SHP77 (cell line): ENCODE measurements around the gene GRIA3.

ENCODE experiments used
- DNase-seq, 2 experiments: peaks; one replicate each; lab custom pipeline; 2025; lab: John Stamatoyannopoulos, UW

The GRIA3 gene

DNA sequence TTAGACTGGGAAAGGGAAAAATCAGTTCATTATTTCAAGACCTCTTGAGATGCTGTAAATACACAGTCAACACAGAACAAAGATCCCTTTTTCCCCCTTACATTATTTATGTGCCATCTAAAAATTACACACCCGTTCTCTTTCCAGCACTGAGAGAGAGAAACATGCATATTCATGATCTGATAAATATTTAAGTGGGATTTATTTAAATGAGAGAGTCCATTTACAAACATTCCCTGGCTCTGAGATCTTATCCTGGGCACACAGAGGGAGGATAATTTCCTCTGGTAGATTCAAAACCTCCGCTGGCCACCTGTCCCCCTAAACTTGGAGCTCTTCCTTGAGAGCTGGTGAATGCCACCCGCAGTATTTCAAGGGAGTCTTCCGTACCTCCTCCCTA is 88.6 kb downstream of the GRIA3 start:
- DNase-seq, result no peak

- DNase-seq, result no peak
These were observed 90.7 kb downstream of the GRIA3 start for GRCh38 chrX:123274796-123275195.

GRCh38 chrX:123277347-123277746 is 93.3 kb downstream of the GRIA3 start:
- no peak for DNase-seq

- DNase-seq, result no peak
These were observed 93.7 kb downstream of the GRIA3 start for GRCh38 chrX:123277821-123278220.

GRCh38 chrX:123282241-123282640 is 98.2 kb downstream of the GRIA3 start:
- no peak for DNase-seq

- peak in 1 of 2 experiments; percentile 34 for DNase-seq
These were observed 99.3 kb downstream of the GRIA3 start for GRCh38 chrX:123283407-123283806.

DNA sequence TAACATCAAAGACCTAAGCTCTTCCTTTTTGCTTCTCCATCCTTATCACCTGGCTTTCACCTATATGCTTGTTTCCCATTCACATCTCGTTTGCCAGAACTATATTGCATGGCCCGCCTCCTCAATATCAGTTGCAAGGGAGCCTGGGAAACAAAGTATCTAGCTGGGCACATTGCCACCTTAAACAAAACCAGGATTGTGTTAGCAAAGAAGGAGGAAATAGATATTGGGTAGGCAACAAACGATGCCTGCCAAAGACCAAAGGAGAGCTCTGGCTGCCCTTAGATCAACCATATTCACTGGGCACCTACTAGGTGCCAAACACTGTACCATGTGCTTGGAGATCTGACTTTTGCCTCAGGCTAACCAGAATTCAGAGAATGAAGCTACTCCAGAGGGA is 107.5 kb downstream of the GRIA3 start:
- DNase-seq, result no peak

DNA sequence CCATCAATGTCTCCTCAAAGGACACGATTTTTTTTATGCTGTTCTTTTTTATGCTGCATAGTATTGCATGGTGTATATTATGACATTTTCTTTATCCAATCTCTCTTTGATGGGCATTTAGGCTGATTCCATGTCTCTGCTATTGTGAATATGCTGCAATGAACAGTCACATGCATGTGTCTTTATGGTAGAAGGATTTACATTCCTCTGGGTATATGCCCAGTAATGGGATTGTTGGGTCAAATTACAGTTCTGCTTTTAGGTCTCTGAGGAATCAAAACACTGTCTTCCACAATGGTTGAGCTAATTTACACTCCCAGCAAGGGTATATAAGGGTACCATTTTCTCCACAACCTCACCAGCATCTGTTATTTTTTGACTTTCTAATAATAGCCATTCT is 113.9 kb downstream of the GRIA3 start:
- DNase-seq, result no peak

GRCh38 chrX:123303429-123303828 is 119.4 kb downstream of the GRIA3 start:
- no peak for DNase-seq

DNA sequence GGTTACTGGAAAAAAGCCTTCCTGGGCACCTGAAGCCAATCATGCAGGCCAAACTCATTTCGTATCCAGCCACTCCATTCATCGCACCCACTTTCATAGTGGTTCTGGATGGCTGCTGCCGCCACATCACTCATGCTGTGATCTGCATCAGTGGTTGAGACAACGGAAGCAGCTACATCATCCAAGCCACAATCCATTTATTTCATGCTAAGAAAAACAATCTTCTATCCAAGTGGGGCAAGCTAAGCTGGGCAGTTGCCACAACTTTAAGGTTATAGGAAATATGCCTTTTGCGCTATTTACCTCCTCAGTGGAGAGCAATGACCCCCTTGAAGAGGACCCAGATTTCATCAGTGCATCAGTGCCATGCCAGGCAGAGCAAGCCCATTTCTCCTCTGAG is 124.6 kb downstream of the GRIA3 start:
- DNase-seq, result no peak

GRCh38 chrX:123310112-123310511 is 126.0 kb downstream of the GRIA3 start:
- no peak for DNase-seq

DNA sequence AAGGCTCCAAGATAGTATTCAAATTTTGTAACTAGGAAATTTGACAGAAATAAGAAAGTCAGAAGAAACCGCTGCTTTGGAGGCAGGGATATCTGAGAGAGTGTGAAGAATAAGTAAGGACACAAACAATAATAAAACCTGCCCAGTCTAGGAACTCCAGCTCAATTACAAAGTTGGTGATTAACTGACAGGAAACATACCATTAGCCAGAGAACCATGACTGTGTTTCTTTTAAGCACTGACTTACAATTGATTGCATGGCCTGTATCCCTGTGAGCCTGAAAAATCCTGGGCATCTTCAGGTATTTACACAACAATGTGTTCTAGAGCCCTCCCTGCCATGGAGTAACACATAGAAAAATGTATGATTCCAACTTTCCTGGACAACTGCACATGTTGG is 127.4 kb downstream of the GRIA3 start:
- DNase-seq, result no peak

DNA sequence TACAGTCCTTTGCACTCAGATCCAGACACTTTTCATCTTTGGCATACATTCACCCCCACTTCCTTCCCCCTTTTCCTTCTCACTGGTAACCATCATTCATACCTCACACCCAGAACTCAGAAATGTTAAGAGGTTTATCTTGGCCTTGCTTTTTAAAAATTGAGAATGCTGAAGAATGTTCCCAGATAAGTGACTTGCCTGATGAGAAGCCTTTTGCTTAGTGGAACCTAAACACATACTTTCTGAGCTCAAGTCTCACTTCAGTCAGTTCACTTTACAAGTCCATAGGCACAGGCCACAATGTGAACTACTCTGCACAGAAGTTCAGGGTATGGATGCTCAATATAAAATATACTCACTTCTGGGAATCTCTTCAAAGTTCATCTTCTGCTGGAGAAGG is 129.4 kb downstream of the GRIA3 start:
- no peak for DNase-seq

DNA sequence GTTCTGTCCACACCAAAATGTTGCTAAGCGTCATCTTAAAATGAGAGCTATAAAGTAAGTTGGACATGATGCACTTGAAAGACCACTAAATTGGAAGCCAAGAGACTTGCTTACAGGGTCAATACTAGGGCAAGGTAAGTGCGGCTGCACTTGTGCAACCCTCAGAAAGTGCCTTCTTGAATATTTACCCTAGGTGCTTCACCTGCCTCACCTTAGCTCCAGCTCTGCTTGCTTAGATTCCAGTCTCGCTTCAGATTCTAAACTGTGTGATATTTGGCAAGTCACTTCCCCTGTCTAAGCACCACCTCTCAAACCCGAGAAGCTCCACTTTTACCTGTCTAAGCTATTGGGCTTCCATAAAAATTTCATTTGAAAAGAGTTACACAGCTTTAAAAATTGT is 136.5 kb downstream of the GRIA3 start:
- no peak for DNase-seq

DNA sequence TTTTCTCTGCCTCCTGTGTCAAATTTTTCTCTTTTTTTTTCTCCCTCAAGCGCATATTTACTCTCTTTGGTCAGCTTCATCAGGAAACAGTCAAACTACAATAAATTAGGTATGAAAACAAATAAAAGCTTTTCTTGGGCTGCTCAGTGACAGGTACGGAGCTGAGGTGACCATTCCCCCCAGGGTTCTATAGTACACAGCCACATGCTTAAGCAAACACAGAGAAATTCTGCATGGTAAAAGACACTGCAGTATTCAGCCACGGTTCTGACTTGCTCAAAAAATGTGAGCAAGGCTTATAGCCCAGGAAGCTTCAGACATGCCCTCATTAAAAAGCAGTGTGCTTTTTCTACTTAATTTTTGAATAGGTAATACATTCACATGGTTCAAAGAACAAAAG is 138.5 kb downstream of the GRIA3 start:
- no peak for DNase-seq

GRCh38 chrX:123324625-123325024 is 140.5 kb downstream of the GRIA3 start:
- no peak for DNase-seq

DNA sequence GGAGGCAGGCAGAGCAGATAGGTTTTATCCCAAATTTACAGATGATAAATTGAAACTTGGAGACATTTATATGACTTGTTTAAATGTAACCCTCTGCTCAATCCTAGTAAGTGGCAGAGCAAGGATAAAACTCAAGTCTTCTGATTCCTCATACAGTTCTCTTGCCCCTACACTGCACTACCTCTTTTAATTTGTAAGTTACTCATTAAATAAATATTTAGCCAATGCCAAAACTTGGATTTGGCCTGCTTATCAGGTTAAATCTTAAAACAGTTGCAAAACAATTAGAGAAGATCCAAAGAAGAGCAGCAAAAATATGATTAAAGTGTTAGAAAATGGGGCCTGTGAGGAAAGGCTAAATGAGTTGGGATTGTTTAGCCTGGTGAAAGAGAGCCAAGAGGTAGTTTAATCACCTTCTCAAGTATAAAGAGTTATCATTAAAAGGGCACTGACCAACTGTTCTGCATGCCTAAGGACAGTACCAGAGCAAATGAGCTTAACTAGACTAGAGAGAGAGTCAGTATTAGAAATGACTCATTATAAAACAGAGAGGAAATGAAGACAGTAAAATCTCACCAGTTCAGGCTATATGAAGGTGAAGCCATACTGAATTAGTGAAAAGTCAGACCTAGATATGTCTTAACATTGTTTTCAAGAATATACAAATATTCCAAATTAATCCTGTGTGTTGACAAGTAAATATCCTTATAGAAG is 146.3 kb downstream of the GRIA3 start:
- no peak for DNase-seq

GRCh38 chrX:123331349-123331748 is 147.3 kb downstream of the GRIA3 start:
- no peak for DNase-seq

DNA sequence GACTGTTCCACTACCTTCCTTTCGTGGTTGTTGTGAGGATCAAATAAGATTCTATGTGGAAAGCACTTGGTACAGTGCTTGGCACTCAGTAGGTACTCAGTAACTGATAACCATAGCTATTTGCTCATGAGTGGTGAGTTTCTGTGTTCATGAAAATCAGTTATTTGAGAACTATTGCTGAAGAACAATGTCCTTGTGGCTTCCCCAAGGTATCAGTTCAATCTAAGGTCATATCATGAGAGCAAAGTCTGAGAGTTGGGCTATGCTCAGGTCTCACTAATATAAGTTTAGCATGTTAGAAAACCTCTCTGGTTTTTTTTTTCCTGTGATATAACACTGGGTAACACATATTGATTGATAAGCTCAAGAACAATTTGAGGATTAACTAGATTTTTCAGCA is 147.8 kb downstream of the GRIA3 start:
- no peak for DNase-seq

DNA sequence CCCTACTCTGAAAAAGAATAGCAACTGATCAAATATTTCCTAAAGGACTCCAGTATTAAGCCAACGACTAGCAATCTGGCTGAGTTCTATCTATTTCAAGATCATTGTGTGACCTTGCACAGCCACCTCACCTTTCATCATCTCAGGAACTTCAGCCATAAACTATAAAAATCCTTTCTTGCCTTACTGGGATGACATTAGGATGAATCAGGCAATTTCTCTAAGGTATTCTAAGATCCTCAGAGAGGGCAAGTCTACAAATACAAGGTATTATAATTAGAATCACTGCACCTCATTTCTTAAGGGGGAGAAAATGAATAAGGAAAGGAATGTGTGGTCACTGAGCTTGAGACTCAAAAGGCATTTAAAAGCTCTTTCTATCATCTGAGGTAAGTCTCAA is 152.6 kb downstream of the GRIA3 start:
- DNase-seq, result no peak

DNA sequence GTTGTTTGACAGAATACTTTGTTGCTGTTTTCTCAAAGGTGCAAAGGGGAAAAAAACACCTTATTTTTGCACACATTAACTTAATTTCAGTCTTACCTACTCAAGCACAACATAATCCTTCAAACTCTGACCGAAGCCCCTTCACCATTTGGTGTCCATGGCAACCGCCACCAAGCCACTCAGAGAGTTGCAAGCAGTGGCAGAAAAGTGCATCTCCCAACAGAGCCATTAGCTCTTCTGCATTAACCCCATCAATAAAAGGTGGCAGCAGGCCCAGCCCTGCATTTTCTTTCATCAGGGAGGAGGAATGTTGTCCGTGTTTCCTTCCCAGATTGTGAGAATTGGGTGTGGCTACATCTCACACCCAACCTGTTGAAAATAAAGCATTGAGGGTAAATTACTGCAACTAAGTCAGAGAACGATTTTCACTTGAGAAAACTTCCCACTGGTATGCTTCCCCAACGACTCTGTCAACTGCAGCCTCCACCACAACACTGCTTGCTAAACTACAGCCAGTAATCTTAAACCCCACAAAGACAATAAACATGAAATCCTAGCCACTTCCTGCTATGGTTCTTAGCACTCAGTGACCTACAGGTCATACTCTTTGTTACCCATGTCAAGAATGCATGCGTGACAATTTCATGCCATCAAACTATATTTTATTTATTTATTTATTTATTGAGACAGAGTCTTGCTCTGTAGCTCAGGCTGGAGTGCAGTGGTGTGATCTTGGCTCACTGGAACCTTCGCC is 154.0 kb downstream of the GRIA3 start:
- DNase-seq, result no peak

- no peak for DNase-seq
These were observed 155.3 kb downstream of the GRIA3 start for GRCh38 chrX:123339221-123339905.

DNA sequence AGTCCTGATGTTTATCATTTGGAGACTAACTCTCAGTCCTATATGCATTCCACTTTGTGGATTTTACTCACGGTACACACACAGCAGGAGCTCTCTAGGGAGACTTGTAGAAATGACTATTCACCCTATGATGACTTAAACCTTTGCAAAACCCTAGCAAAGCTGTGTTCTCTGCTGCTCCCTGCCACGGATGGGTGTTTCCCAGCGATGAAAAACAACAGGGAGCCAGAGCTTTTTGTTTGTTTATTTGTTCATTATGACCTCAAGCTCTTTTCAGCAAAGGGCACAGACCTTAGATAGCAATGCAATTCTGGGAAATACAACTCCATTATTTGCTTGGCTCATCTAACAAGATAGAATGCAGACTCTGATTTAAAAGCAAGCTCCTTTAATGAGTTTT is 156.6 kb downstream of the GRIA3 start:
- DNase-seq, result no peak
